ENCODE results near the gene SPOPL. TPM values are rescaled to one million over a fixed set of nuclear protein-coding genes. Genes with fewer than 3 reads are reported as not detected.
"Not testable (repeated sequence)": the region's sequence is repeated elsewhere in the genome, so short reads cannot be mapped to it uniquely, and the experiment has no call there.

The SPOPL gene
- total RNA-seq, 4 donors from 2014 or later = 20.6 to 40.1 (median 29.7) TPM

GRCh38 chr2:138524353-138524752 is 22.8 kb downstream of the SPOPL start:
- DNase-seq (ENCODE audit: low spot score in 2 of 2); H3K4me3 ChIP-seq (ENCODE audit: low read depth, poor library complexity, severe bottlenecking); intact Hi-C loops (cut with DNase I; ENCODE audit: low total_unique reads): not testable (repeated sequence)
- WGBS, 2 donors = 91 to 98% methylated on average over 1 of the region's 1 CpG

DNA sequence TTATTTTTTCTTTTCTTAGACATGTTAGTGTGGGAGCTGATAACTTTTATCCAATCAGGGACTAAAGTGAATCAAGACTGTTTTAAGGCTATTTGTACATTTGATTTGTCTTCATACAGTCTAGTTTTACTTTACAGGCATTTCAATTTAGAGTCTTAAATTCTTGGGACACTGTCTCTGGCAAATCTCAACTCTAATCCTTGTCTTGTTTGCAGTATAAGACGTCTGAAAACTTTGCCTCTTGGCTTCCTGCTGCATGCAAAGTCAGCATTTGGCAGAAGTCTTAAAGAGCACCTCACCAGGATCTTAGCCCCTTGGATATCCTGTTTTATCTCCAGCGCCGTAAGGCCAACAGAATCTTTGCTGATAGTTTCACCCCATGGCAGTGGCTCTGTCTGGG is 30.3 kb downstream of the SPOPL start:
- WGBS, 2 donors = 26 to 40% methylated on average over 3 of the region's 3 CpGs
- TF ChIP-seq POLR2A (IDR thresholded peaks at IDR 0.05) = no peak
- TF ChIP-seq, protein P1, sequence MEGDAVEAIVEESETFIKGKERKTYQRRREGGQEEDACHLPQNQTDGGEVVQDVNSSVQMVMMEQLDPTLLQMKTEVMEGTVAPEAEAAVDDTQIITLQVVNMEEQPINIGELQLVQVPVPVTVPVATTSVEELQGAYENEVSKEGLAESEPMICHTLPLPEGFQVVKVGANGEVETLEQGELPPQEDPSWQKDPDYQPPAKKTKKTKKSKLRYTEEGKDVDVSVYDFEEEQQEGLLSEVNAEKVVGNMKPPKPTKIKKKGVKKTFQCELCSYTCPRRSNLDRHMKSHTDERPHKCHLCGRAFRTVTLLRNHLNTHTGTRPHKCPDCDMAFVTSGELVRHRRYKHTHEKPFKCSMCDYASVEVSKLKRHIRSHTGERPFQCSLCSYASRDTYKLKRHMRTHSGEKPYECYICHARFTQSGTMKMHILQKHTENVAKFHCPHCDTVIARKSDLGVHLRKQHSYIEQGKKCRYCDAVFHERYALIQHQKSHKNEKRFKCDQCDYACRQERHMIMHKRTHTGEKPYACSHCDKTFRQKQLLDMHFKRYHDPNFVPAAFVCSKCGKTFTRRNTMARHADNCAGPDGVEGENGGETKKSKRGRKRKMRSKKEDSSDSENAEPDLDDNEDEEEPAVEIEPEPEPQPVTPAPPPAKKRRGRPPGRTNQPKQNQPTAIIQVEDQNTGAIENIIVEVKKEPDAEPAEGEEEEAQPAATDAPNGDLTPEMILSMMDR (IDR thresholded peaks at IDR 0.05) = no peak
- DNase-seq (ENCODE audit: low spot score in 2 of 2) = no peak

DNA sequence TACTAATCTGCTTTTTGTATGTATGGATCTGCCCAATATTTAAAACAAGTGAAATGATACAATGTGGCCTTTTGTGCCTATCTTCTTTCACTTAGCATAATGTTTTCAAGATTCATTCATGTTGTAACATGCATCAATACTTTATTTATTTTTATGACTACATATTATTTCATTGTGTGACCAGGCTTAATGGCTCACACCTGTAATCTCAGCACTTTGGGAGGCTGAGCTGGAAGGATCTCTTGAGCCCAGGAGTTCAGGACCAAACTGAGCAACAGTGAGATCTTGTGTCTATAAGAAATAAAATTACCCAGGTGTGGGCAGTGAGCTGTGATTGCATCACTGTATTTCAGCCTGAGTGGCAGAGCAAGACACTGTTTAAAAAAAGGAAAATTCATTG is 33.2 kb downstream of the SPOPL start:
- no peak overlapping the region for H3K4me3 ChIP-seq (ENCODE audit: low read depth, poor library complexity, severe bottlenecking)
- DNase-seq (ENCODE audit: low spot score in 2 of 2) = no peak
- TF ChIP-seq, protein P1 (IDR thresholded peaks at IDR 0.05) = no peak
- no peak for TF ChIP-seq POLR2A (IDR thresholded peaks at IDR 0.05)
- intact Hi-C loops (cut with DNase I; ENCODE audit: low total_unique reads) = no loop called here

More for the DNA sequence above, 30.3 kb downstream of the SPOPL start:
- H3K4me3 ChIP-seq (ENCODE audit: low read depth, poor library complexity, severe bottlenecking) = no peak overlapping the region
- intact Hi-C loops (cut with DNase I; ENCODE audit: low total_unique reads) = no loop called here

DNA sequence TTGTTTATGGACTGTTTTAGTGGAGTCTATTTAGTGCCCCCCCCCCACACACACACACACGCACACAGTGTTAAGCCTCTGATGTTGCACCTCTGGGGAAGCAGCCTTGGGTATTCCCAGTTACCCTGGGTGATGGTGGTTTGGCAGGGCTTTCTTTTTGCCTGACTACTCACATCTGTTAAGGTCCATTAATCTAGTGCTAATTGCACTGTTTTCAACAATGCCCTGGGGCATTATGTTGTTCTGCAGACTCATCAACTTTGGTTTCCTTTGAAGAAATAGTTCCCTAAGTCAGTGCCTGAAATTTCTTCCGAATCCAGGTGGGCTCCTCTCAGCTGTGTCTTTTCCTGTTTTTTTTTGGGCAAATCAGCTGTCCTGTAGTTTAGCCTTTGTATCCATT is 34.7 kb downstream of the SPOPL start:
- intact Hi-C loops (cut with DNase I; ENCODE audit: low total_unique reads) = no loop called here
- WGBS, 2 donors = 33 to 44% methylated on average over 2 of the region's 2 CpGs
- no peak for DNase-seq (ENCODE audit: low spot score in 2 of 2)
- TF ChIP-seq POLR2A (IDR thresholded peaks at IDR 0.05) = no peak
- TF ChIP-seq, protein P1 (IDR thresholded peaks at IDR 0.05) = no peak
- H3K4me3 ChIP-seq (ENCODE audit: low read depth, poor library complexity, severe bottlenecking) = no peak overlapping the region

- intact Hi-C loops (cut with DNase I; ENCODE audit: low total_unique reads) = no loop called here
- TF ChIP-seq, protein P1 (IDR thresholded peaks at IDR 0.05) = no peak
- TF ChIP-seq POLR2A (IDR thresholded peaks at IDR 0.05) = no peak
- 88 to 100% methylated on average over 2 of the region's 2 CpGs for WGBS, 2 donors
- H3K4me3 ChIP-seq (ENCODE audit: low read depth, poor library complexity, severe bottlenecking) = no peak overlapping the region
- DNase-seq (ENCODE audit: low spot score in 2 of 2) = no peak
Measured at GRCh38 chr2:138536740-138537139, 35.2 kb downstream of the SPOPL start.

DNA sequence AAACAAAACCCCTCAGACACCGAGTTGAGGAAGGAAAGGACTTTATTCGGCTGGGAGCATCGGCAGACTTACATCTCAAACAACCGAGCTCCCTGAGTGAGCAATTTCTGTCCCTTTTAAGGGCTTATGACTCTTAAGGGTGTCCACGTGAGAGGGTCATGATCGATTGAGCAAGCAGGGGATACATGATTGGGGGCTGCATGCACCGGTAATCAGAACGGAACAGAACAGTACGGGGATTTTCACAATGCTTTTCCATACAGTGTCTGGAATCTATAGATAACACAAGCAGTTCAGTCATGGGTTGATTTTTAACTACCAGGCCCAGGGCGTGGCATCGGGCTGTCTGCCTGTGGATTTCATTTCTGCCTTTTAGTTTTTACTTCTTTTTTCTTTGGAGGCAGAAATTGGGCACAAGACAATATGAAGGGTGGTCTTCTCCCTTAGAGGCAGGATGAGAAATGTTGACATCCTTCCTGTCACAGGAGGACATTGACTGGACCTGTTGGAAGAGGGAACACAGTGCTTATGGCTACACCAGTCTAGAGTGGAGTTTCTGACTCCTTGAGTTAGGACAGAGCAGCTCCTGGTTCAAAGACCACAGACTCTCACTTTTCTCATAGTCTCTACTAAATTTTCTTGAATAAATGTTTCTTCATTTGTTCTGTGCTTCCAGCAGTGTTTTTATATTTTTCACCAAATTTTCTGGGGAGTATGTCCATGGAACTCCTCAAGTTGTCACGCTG is 35.8 kb downstream of the SPOPL start:
- no peak overlapping the region for H3K4me3 ChIP-seq (ENCODE audit: low read depth, poor library complexity, severe bottlenecking)
- intact Hi-C loops (cut with DNase I; ENCODE audit: low total_unique reads) = no loop called here
- TF ChIP-seq, protein P1 (IDR thresholded peaks at IDR 0.05) = no peak
- no peak for TF ChIP-seq POLR2A (IDR thresholded peaks at IDR 0.05)
- no peak for DNase-seq (ENCODE audit: low spot score in 2 of 2)
- WGBS, 2 donors = 88 to 93% methylated on average over 12 of the region's 12 CpGs

GRCh38 chr2:138544206-138544605 is 42.6 kb downstream of the SPOPL start:
- intact Hi-C loops (cut with DNase I; ENCODE audit: low total_unique reads) = loop anchor here (5.0 kb wide), 1 partner anchor 747 kb away; no protein-coding TSS in a partner anchor
- 98% methylated on average over 12 of the region's 12 CpGs for WGBS, 2 donors

More at GRCh38 chr2:138544206-138544605, 42.6 kb downstream of the SPOPL start:
- not testable (repeated sequence) for DNase-seq (ENCODE audit: low spot score in 2 of 2); H3K4me3 ChIP-seq (ENCODE audit: low read depth, poor library complexity, severe bottlenecking)
